Keratinocyte (primary cell): ENCODE results near the gene LRFN5. TPM values are rescaled to one million over a fixed set of nuclear protein-coding genes. Genes with fewer than 3 reads are reported as not detected.

Experiments
- DNase-seq: peaks from one replicate; pipeline ENCODE4 v3.0.0-alpha.2; 2011; ENCODE audit warnings: low read depth, missing footprints, low spot score
- FAIRE-seq: peaks from 2 replicates; lab custom pipeline; 2011; peaks lifted over from hg19 to GRCh38; lab: Jason Lieb, UNC
- H2AFZ ChIP-seq: 2 replicates; pipeline ENCODE4 v1.6.0; 2012; ENCODE audit warnings: low read length, control low read depth, inconsistent platforms; ENCODE audit not compliant: control insufficient read depth
- H3K27ac ChIP-seq: 2 replicates; pipeline ENCODE4 v1.5.1; 2011; ENCODE audit warnings: low read length; ENCODE audit not compliant: control insufficient read depth, insufficient read depth
- H3K27me3 ChIP-seq: 3 replicates; pipeline ENCODE4 v1.6.0; 2011; ENCODE audit warnings: low read length; ENCODE audit not compliant: control insufficient read depth, insufficient read depth; ENCODE audit errors: extremely low read depth
- H3K36me3 ChIP-seq, 2 experiments: 2 replicates in 1 of 2; 3 replicates in 1 of 2; pipeline ENCODE4 v1.5.1; 2011; ENCODE audit warnings: low read length in 2 of 2, mild to moderate bottlenecking in 1 of 2; ENCODE audit not compliant: control insufficient read depth in 2 of 2, insufficient read depth in 2 of 2; ENCODE audit errors: extremely low read depth in 1 of 2
- H3K4me1 ChIP-seq: 3 replicates; pipeline ENCODE4 v1.5.1; 2011; ENCODE audit warnings: low read length; ENCODE audit not compliant: control insufficient read depth, insufficient read depth; ENCODE audit errors: extremely low read depth
- H3K4me2 ChIP-seq: 3 replicates; pipeline ENCODE4 v1.6.0; 2011; ENCODE audit warnings: low read depth, low read length; ENCODE audit not compliant: control insufficient read depth, insufficient read depth; ENCODE audit errors: extremely low read depth
- H3K4me3 ChIP-seq, 3 experiments: fragments of 200-600 bp in 1 of 3; sonication (generic) in 1 of 3; 2 replicates in 2 of 3; 3 replicates in 1 of 3; pipeline ENCODE4 v1.5.1; 2011 to 2016; ENCODE audit warnings: low read length in 3 of 3, mild to moderate bottlenecking in 3 of 3, control low read depth in 2 of 3, inconsistent platforms in 1 of 3, low read depth in 1 of 3, mixed read lengths in 1 of 3, mixed run types in 1 of 3, moderate library complexity in 1 of 3; ENCODE audit not compliant: control insufficient read depth in 2 of 3, insufficient read depth in 2 of 3; ENCODE audit errors: extremely low read depth in 1 of 3
- H3K79me2 ChIP-seq: 2 replicates; pipeline ENCODE4 v1.6.0; 2012; ENCODE audit warnings: low read length; ENCODE audit not compliant: control insufficient read depth, insufficient read depth
- H3K9ac ChIP-seq: 3 replicates; pipeline ENCODE4 v1.6.0; 2011; ENCODE audit warnings: low read length; ENCODE audit not compliant: control insufficient read depth, insufficient read depth; ENCODE audit errors: extremely low read depth
- H3K9me1 ChIP-seq: 3 replicates; pipeline ENCODE4 v1.6.0; 2011; ENCODE audit warnings: low read length; ENCODE audit not compliant: control insufficient read depth, insufficient read depth; ENCODE audit errors: extremely low read depth
- H3K9me3 ChIP-seq: 2 replicates; pipeline ENCODE4 v1.5.1; 2012; ENCODE audit warnings: low read depth, low read length; ENCODE audit not compliant: control insufficient read depth
- H4K20me1 ChIP-seq: 3 replicates; pipeline ENCODE4 v1.6.0; 2011; ENCODE audit warnings: low read length; ENCODE audit not compliant: control insufficient read depth, insufficient read depth; ENCODE audit errors: extremely low read depth
- CTCF ChIP-seq, 3 experiments: IDR thresholded peaks in 1 of 3; conservative IDR thresholded peaks in 1 of 3; optimal IDR thresholded peaks in 1 of 3; 2 replicates in 2 of 3; 3 replicates in 1 of 3; pipeline versions ENCODE3 to v1.5.1; 2011; ENCODE audit warnings: low read length in 3 of 3, mild to moderate bottlenecking in 3 of 3, moderate library complexity in 2 of 3, control low read depth in 1 of 3, inconsistent platforms in 1 of 3; ENCODE audit not compliant: insufficient read depth in 2 of 3; ENCODE audit errors: extremely low read depth in 1 of 3
- EZH2 ChIP-seq: IDR thresholded peaks from one replicate; pipeline ENCODE4 v1.6.1; 2012; ENCODE audit warnings: inconsistent platforms, mild to moderate bottlenecking, low read length, moderate library complexity
- dilution Hi-C: fragments of 300-500 bp; cut with MboI; formaldehyde crosslinking; loops from one replicate; pipeline ENCODE4 v1.7.0; 2020; ENCODE audit warnings: low sequenced_read_pairs; ENCODE audit not compliant: extremely low pct_ligation_motif_present
- polyA plus RNA-seq, 5 experiments: library from polyadenylated mRNA; depleted of rRNA in 3 of 5; stranded (reverse) in 3 of 5; stranded (forward) in 1 of 5; unstranded in 1 of 5; fragments of >200 nt; gene quantifications; 1 replicate in 1 of 5; 2 replicates in 3 of 5; 3 replicates in 1 of 5; pipeline versions ENCODE4 v1.2.1 to v1.2.3, GENCODE V29; 2011 to 2012; ENCODE audit warnings: missing spikeins in 2 of 5, low read depth in 1 of 5, low replicate concordance in 1 of 5

LRFN5 gene
- polyA plus RNA-seq, 1 donor (not counting 4 experiments of a cell fraction or from before 2014, with no cell fraction given) = not detected

- Histone ChIP-seq H3K4me1 (no peaks in the 10 kb centered on the region), H3K9me1 (no peaks in the 10 kb centered on the region), H3K36me3 (no peaks in the 10 kb centered on the region), H3K4me3 (no peak overlapping the region), H3K9ac (no peak overlapping the region), H3K79me2 (no peaks in the 10 kb centered on the region), H3K4me2 (no peak overlapping the region), H4K20me1 (no peaks in the 10 kb centered on the region), H3K27ac (no peak overlapping the region), H2AFZ (no peak overlapping the region), H3K9me3 (no peaks in the 10 kb centered on the region), H3K27me3 (no peaks in the 10 kb centered on the region)
- TF ChIP-seq CTCF (optimal IDR thresholded peaks at IDR 0.05 in 1 of 3, IDR thresholded peaks at IDR 0.05 in 1 of 3, conservative IDR thresholded peaks at IDR 0.05 in 1 of 3; ENCODE audit: extremely low read depth in 1 of 3, insufficient read depth in 2 of 3, low read length in 3 of 3) = no peak
- TF ChIP-seq EZH2 = no peak
- DNase-seq = no peak
- no peak for FAIRE-seq
- dilution Hi-C loops = no loop called here
Measured at GRCh38 chr14:41868396-41868795, 261.7 kb downstream of the LRFN5 start.

DNA sequence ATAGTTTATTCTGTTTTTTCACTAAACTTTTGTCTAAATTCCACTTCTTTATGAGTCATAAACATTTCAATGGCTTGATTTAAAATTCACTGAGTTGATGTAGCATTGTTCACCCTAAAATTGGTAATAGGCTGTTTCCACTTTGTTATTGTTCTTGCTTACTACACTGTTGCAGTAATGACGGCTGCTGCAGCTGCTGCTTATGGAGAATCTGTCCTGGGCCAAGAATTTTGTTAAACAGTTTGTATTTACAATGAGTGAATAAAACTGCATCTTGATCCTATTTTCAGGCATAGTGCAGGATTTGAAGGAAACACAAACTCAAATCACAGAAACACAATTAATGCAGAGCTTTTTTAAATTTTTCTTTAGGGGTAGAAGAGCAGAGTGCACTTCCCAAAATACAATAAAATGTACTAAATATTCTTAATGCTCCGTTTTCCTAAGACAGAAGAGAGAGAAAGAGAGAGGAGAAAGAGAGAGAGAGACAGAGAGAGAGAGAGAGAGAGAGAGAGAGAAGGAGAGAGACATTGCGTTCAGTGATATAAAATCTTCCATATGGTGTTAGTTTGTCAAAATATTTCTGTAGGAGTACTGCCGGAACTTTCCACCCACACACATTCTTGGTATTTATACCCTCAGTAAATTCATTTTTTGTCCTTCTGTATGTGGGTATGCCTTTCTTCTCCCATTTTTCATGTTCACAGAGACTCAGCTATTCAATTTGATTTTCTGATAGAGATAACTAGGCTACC lies 266.4 kb downstream of the LRFN5 start:
- Histone ChIP-seq H3K79me2 (no peaks in the 10 kb centered on the region), H3K9me1 (no peaks in the 10 kb centered on the region), H4K20me1 (no peaks in the 10 kb centered on the region), H3K4me1 (no peaks in the 10 kb centered on the region), H2AFZ (no peak overlapping the region), H3K27ac (no peak overlapping the region), H3K36me3 (no peaks in the 10 kb centered on the region), H3K9ac (no peak overlapping the region), H3K9me3 (no peaks in the 10 kb centered on the region), H3K4me3 (no peak overlapping the region), H3K27me3 (no peaks in the 10 kb centered on the region), H3K4me2 (no peak overlapping the region)
- FAIRE-seq = no peak
- DNase-seq = no peak
- TF ChIP-seq EZH2 = no peak
- no peak for TF ChIP-seq CTCF (optimal IDR thresholded peaks at IDR 0.05 in 1 of 3, IDR thresholded peaks at IDR 0.05 in 1 of 3, conservative IDR thresholded peaks at IDR 0.05 in 1 of 3; ENCODE audit: extremely low read depth in 1 of 3, insufficient read depth in 2 of 3, low read length in 3 of 3)
- dilution Hi-C loops = no loop called here
